HG03378 (cell line): Measurements from ENCODE around the gene CLCNKB.

Experiments used
- ATAC-seq: cut with Tn5 transposase; IDR thresholded peaks from one replicate; pipeline ENCODE4 v1.9.1; 2021; ENCODE audit warnings: mild to moderate bottlenecking, moderate library complexity; ENCODE audit not compliant: unreplicated experiment

Gene CLCNKB

GRCh38 chr1:16072616-16073484, 29.3 kb downstream of the CLCNKB start:
- ATAC-seq, result no peak

DNA sequence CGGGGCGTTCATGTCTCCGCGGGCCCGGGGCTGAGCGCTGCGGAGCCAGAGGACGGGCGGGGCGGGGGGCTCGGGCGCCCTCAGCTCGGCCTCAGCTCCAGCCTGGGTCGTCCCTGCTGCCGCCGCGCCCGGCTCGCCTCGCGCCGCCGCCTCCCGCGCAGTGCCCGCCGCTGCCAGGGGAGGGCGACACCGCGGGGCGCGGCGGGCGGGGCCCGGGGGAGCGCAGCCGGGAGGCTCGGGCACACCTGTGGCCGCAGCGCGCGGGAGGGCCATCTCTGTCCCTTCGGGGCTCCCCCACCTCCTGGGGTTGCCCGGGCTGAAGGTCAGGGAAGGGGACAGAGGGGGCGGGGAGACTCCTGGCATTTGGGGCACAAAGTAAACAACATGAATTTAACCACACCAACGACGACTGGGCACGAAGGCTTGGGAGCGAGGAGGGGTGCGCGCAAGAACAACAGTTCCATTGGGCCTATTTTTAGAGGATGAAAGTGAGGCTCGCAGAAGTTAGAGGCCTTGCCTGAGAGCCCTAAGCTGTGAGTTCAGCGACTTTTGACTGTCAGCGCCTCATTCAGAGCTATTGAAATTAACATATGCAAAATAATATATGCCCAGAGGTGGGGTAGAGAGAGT, 30.0 kb downstream of the CLCNKB start, which contains the start of gene FAM131C:
Gene FAM131C, minus strand, starts transcription at position 162 of the 630 bp plus-strand sequence. CDS start 209 bp downstream, outside the sequence.
- no peak for ATAC-seq

GRCh38 chr1:16074217-16074616, 30.6 kb downstream of the CLCNKB start:
- ATAC-seq, result no peak

GRCh38 chr1:16075337-16076030, 31.9 kb downstream of the CLCNKB start:
- no peak for ATAC-seq

GRCh38 chr1:16076031-16076864, 32.7 kb downstream of the CLCNKB start:
- no peak for ATAC-seq

GRCh38 chr1:16076865-16077238, 33.3 kb downstream of the CLCNKB start:
- ATAC-seq, result no peak

DNA sequence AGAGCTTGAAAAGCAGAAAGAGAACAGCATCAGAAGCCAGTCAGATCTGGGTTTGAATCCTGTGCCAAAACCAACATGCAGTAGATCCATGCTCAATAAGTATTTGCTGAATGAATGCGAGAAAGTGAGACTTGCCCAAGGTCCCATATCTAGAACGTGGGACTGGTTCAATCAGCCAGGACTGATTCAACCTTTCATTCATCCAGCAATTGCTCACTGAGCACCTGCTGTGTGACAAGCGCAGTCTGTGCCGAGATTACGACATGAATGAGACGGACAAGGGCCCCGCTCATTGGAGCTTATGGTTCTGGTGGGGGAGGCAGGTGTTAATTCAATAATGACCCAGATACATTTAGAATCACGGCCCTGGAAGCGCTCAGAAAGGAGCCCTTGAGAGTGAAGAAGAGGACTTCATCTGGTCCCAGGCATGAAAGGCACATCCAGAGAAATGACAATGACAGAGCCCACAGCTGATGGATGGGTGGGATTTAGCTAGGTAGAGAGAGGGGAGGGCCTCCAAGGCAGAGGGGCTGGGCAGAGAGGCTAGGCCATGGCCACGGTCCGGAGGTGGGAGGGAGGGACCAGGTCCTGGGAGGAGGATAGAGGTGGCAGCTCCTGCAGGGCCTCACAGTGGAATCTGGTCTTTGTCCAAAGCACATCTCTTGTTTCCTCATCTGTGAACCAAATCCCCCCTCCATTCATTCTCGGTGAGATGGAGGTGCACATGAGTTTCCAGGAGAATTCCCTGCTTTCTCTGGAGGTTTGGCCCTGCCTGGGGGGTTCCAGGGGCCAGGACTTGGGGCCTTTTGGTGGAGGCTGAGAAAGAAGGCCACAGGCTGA, 34.0 kb downstream of the CLCNKB start:
- no peak for ATAC-seq

DNA sequence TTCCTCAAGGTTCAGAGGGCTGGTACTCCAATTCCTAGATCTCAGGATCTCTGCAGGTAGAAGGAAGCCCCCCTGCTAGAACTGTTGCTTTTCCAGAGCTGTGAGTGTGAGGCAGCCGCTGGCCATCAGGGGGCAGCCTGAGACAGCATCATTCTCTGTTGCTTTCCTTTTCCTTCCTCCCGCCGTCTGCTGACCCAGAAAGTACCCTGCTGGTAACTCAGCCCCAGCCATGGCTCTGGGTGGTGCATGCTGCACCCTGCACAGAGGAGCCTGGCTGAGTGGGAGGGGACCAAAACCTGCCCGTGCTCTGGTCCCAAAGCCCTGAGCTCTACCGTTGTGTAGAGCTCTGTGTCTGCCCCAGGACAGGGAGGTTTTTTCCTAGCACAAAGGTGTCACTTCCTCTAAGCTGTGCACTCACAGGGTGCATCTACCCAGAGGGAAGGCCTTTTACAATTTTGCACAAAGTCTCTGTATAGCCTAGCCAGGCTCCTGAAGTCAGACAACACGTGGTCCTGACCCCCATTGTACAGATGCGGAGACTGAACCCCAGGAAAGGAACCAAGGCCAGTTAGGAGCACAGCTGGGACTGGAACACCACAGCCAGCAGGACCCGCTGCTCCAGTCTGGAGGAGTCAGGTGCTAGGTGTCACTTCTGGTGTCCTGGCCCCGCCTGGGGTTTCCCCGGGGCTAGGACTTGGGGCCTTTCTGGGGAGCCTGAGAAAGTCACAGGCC, 35.5 kb downstream of the CLCNKB start:
- ATAC-seq, result no peak

GRCh38 chr1:16080422-16081150, 37.0 kb downstream of the CLCNKB start:
- no peak for ATAC-seq

DNA sequence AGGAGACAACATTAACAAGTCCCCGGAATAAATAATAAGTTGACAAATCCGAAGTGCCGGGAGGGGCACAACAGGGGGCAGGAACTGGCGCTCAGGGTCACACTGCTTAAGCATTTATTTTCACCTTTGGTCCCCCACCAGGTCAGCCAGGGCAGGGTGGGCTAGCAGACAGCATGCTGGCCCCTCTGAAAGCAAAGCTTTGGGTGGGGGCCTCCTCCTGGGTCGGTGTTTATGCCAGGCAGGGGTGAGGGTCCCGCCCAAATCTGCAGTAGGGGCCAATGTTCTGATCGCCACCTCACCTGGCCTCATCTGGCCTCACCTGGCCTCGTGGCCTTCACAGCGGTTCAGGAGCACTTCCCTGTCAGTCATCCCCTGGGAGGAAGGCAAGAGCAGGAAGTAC, 38.1 kb downstream of the CLCNKB start:
- ATAC-seq, result no peak

DNA sequence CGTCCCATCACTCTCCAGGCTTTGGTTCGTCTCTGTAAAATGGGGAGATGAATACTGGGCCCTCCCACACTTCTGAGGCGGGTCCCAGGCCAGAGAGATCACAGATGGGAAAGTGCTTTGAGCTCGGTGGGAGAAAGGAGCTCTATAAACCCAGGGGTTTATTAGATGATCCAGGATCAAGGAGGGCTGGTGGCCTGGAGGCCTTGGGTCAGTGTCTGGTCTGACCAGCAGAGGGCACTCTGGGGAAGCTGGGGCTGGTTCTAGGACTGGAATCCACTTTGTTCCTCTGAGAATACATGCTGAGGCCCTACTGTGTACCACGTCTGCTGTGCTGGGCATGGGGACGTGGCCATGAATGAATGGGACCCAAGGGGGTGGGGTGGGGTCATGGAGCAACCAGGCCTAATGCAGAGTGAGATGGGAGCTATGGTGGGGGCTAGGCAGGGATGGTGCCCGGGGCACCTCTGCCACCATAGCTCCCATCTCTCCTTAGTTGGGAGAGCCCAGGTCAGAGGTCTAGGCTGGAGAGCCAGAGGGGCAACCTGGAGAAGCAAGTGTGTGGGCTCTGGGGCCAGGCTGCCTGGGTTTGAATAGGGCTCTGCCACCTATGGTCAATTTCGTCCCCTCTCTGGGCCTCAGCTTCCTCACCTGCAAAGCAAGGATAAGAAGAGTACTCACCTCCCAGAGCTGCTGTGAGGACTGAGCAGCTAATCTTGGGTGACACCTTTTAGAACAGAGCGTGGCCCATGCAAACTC, 38.9 kb downstream of the CLCNKB start:
- ATAC-seq, result no peak

DNA sequence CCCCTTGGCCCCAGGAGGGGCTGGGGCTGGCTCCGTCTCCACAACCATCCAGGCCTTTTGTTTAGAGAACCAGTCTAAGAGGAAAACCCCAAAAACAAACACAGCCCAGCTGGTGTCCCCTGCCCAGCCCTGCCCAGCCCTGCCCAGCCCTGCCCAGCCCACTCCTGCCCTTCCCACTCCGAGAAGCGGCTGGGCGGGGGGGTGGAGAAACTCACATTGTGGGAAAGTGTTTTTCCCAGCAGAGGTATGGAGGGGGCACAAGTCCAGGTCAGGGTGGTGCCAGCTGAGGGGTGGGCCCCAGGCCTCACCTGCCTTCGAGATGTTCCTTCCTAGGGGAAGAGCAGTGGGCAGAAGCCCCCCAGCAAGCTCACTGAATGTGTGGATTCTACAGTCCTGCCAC, 39.9 kb downstream of the CLCNKB start:
- no peak for ATAC-seq

GRCh38 chr1:16085522-16085921, 41.9 kb downstream of the CLCNKB start:
- ATAC-seq, result no peak

- ATAC-seq, result no peak
Measured at GRCh38 chr1:16087733-16088132, 44.2 kb downstream of the CLCNKB start.

DNA sequence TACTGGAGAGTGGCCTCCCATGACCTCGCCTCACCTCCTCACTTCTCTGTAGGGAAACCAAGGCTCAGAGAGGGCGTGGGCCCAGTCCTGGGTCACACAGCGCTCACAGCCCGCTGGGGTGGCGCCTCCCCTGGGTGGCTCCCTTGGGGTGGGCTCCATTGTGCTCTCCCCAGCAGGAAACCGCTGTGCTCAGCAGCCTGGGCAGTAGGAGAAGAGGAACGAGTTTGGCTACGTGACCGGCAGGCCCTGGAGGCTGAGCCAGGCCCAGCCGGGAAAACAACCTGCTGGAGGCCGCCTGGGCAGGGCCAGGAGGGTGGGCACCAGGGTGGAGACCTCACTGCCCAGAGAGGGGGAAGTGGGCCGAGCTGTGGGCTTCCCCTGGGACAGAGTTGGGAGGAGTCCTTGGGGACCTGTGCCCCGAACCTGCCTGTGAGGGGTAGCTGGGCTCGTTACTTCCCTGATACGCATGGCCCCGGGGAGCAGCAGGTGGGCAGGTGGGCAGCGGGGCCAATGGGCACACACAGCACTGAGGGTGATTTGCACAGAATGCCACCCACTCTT, 44.8 kb downstream of the CLCNKB start:
- no peak for ATAC-seq

DNA sequence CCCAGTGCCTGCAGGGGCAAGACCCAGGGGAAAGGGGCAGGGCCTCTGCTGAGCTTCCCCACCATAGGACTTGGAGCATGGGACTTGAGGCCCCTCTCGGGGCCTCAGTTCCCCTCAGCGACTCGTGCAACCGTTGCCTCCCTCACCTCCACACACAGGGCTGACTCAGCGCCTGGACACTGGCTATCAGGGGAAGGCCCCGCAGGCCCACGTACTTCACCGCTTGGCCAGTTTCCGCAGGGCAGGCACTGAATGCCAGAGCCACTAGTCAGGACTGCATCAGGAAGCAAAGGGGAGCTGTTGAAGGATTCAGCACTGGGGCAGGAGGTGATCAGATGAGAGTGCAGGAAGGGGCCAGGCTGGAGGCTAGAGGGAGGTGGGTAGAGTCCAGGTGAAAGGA, 45.4 kb downstream of the CLCNKB start:
- ATAC-seq, result no peak

- ATAC-seq, result no peak
Measured at GRCh38 chr1:16090076-16090826, 46.7 kb downstream of the CLCNKB start.
